H1 (cell line): Measurements from ENCODE around the gene MROH8. TPM values are rescaled to one million over a fixed set of nuclear protein-coding genes. Genes with fewer than 3 reads are reported as not detected.

Source experiments
- CTCF ChIA-PET: fragments of 300-600 bp; sonication (Branson Sonifier 250); formaldehyde crosslinking; loops from one replicate; lab custom pipeline; 2021; ENCODE audit not compliant: partially characterized antibody; lab: Charles Lee
- POLR2A ChIA-PET: fragments of 300-600 bp; sonication (Branson Sonifier 250); formaldehyde crosslinking; loops from one replicate; lab custom pipeline; 2021; ENCODE audit warnings: inconsistent platforms; ENCODE audit not compliant: partially characterized antibody; lab: Charles Lee
- DNase-seq, 2 experiments: peaks; one replicate each; pipeline versions ENCODE4 v3.0.0 to v3.0.0-alpha.2; 2010 to 2022; ENCODE audit warnings: low spot score in 2 of 2, low read depth in 1 of 2, mixed read lengths in 1 of 2
- FAIRE-seq: peaks from 2 replicates; lab custom pipeline; 2011; peaks lifted over from hg19 to GRCh38; lab: Jason Lieb, UNC
- H2AFZ ChIP-seq: 2 replicates; pipeline ENCODE4 v1.8.1; 2012; ENCODE audit warnings: low read length, inconsistent platforms
- H2AK5ac ChIP-seq: 2 replicates; pipeline ENCODE4 v1.6.1; 2013; ENCODE audit warnings: low read depth, low read length
- H2BK120ac ChIP-seq: replicated peaks from 2 replicates; pipeline ENCODE3; 2013; ENCODE audit warnings: low read depth, low read length, inconsistent platforms
- H2BK12ac ChIP-seq: 2 replicates; pipeline ENCODE4 v1.6.1; 2013; ENCODE audit warnings: low read depth, low read length
- H2BK15ac ChIP-seq: 2 replicates; pipeline ENCODE4 v1.6.1; 2013; ENCODE audit warnings: low read length
- H2BK20ac ChIP-seq: 2 replicates; pipeline ENCODE4 v1.6.1; 2013; ENCODE audit warnings: low read length
- H2BK5ac ChIP-seq: 2 replicates; pipeline ENCODE4 v1.6.1; 2013; ENCODE audit warnings: low read depth, low read length
- H3K14ac ChIP-seq: 2 replicates; pipeline ENCODE4 v1.6.1; 2013; ENCODE audit warnings: inconsistent platforms; ENCODE audit not compliant: insufficient read length
- H3K18ac ChIP-seq: 2 replicates; pipeline ENCODE4 v1.6.1; 2013; ENCODE audit warnings: low read length; ENCODE audit errors: extremely low read depth
- H3K23ac ChIP-seq: 2 replicates; pipeline ENCODE4 v1.6.1; 2013; ENCODE audit warnings: inconsistent platforms; ENCODE audit not compliant: insufficient read length
- H3K23me2 ChIP-seq: 2 replicates; pipeline ENCODE4 v1.6.1; 2013; ENCODE audit warnings: low read depth, low read length
- H3K27ac ChIP-seq: 2 replicates; pipeline ENCODE4 v1.6.1; 2011; ENCODE audit warnings: low read depth, low read length, inconsistent platforms
- H3K27me3 ChIP-seq, 4 experiments: replicated peaks in 1 of 4; 1 replicate in 1 of 4; 2 replicates in 3 of 4; pipeline versions ENCODE4 v1.6.1 to v1.8.1; 2011 to 2013; ENCODE audit warnings: low read length in 3 of 4, mild to moderate bottlenecking in 3 of 4, inconsistent platforms in 2 of 4, mixed read lengths in 2 of 4, moderate library complexity in 1 of 4; ENCODE audit not compliant: control insufficient read depth in 3 of 4, insufficient read depth in 3 of 4; ENCODE audit errors: extremely low read depth in 1 of 4
- H3K36me3 ChIP-seq, 4 experiments: 2 replicates each; pipeline versions ENCODE4 v1.6.1 to v1.8.1; 2011 to 2013; ENCODE audit warnings: mild to moderate bottlenecking in 4 of 4, low read length in 3 of 4, moderate library complexity in 2 of 4, control low read depth in 1 of 4, inconsistent platforms in 1 of 4; ENCODE audit not compliant: insufficient read depth in 4 of 4, control insufficient read depth in 2 of 4
- H3K4ac ChIP-seq: replicated peaks from 2 replicates; pipeline ENCODE3; 2013; ENCODE audit warnings: low read length, low read depth, mixed read lengths, inconsistent platforms; ENCODE audit not compliant: insufficient read length
- H3K4me1 ChIP-seq, 4 experiments: replicated peaks in 1 of 4; 1 replicate in 1 of 4; 2 replicates in 3 of 4; pipeline versions ENCODE4 v1.6.1 to v1.8.1; 2011 to 2013; ENCODE audit warnings: low read length in 3 of 4, inconsistent platforms in 2 of 4, mixed read lengths in 1 of 4; ENCODE audit not compliant: insufficient read depth in 4 of 4, control insufficient read depth in 3 of 4
- H3K4me2 ChIP-seq, 2 experiments: 2 replicates each; pipeline versions ENCODE4 v1.6.1 to v1.8.1; 2011 to 2013; ENCODE audit warnings: low read depth in 2 of 2, low read length in 2 of 2, control low read depth in 1 of 2, inconsistent platforms in 1 of 2, mild to moderate bottlenecking in 1 of 2; ENCODE audit not compliant: insufficient read depth in 1 of 2
- H3K4me3 ChIP-seq, 4 experiments: fragments of 200-600, 300-600 bp in 1 of 4; sonication (generic), shearing (Covaris generic), sonication (Bioruptor Twin) in 1 of 4; 2 replicates each; pipeline versions ENCODE4 v1.5.1 to v1.8.1; 2011 to 2016; ENCODE audit warnings: low read length in 4 of 4, low read depth in 3 of 4, control low read depth in 2 of 4, inconsistent platforms in 2 of 4, mild to moderate bottlenecking in 2 of 4, mixed read lengths in 1 of 4, moderate library complexity in 1 of 4; ENCODE audit not compliant: insufficient read depth in 2 of 4; ENCODE audit errors: extremely low read depth in 1 of 4
- H3K56ac ChIP-seq: replicated peaks from 2 replicates; pipeline ENCODE3; 2013; ENCODE audit warnings: low read depth, mild to moderate bottlenecking, mixed read lengths, low read length, inconsistent platforms; ENCODE audit not compliant: insufficient read length
- H3K79me1 ChIP-seq: 2 replicates; pipeline ENCODE4 v1.6.1; 2013; ENCODE audit warnings: low read depth, low read length, control low read depth
- H3K79me2 ChIP-seq, 2 experiments: 2 replicates each; pipeline versions ENCODE4 v1.6.1 to v1.8.1; 2012 to 2013; ENCODE audit warnings: low read length in 2 of 2, mild to moderate bottlenecking in 2 of 2, inconsistent platforms in 1 of 2; ENCODE audit not compliant: insufficient read depth in 2 of 2, control insufficient read depth in 1 of 2
- H3K9ac ChIP-seq, 4 experiments: replicated peaks in 1 of 4; 1 replicate in 1 of 4; 2 replicates in 3 of 4; pipeline versions ENCODE4 v1.6.1 to v1.8.1; 2011 to 2013; ENCODE audit warnings: low read depth in 3 of 4, low read length in 3 of 4, control low read depth in 2 of 4, mild to moderate bottlenecking in 2 of 4, moderate library complexity in 2 of 4, inconsistent platforms in 1 of 4; ENCODE audit errors: extremely low read depth in 1 of 4
- H3K9me3 ChIP-seq, 2 experiments: 2 replicates each; pipeline versions ENCODE4 v1.6.1 to v1.8.1; 2012 to 2013; ENCODE audit warnings: mild to moderate bottlenecking in 2 of 2, moderate library complexity in 2 of 2, control low read depth in 1 of 2, inconsistent platforms in 1 of 2, low read depth in 1 of 2, low read length in 1 of 2, mixed read lengths in 1 of 2; ENCODE audit not compliant: insufficient read depth in 2 of 2
- H4K20me1 ChIP-seq, 2 experiments: replicated peaks in 1 of 2; 2 replicates each; pipeline versions ENCODE3 to v1.8.1; 2011 to 2013; ENCODE audit warnings: inconsistent platforms in 2 of 2, low read length in 2 of 2, mild to moderate bottlenecking in 1 of 2; ENCODE audit not compliant: insufficient read depth in 2 of 2, control insufficient read depth in 1 of 2
- H4K5ac ChIP-seq: 2 replicates; pipeline ENCODE4 v1.6.1; 2013; ENCODE audit warnings: low read length, low read depth, mixed read lengths, inconsistent platforms; ENCODE audit not compliant: insufficient read length
- H4K8ac ChIP-seq: 2 replicates; pipeline ENCODE4 v1.8.0; 2013; ENCODE audit warnings: mild to moderate bottlenecking, moderate library complexity, low read length, inconsistent platforms; ENCODE audit not compliant: insufficient read depth; ENCODE audit errors: extremely low read depth
- H4K91ac ChIP-seq: replicated peaks from 2 replicates; pipeline ENCODE3; 2013; ENCODE audit warnings: low read length, mixed read lengths, inconsistent platforms; ENCODE audit not compliant: insufficient read length
- CHD2 ChIP-seq: IDR thresholded peaks from 2 replicates; pipeline ENCODE4 v1.6.1; 2012; ENCODE audit warnings: low read length, improper control_type of control experiment
- CREB1 ChIP-seq: IDR thresholded peaks from 2 replicates; pipeline ENCODE4 v1.6.1; 2012; ENCODE audit warnings: inconsistent platforms
- CTCF ChIP-seq, 3 experiments: IDR thresholded peaks; 1 replicate in 2 of 3; 2 replicates in 1 of 3; pipeline versions ENCODE4 v1.5.1 to v1.6.1; 2011; ENCODE audit warnings: low read length in 3 of 3, mild to moderate bottlenecking in 3 of 3, inconsistent platforms in 2 of 3, low read depth in 1 of 3, moderate library complexity in 1 of 3; ENCODE audit not compliant: insufficient read depth in 1 of 3; ENCODE audit errors: control extremely low read depth in 1 of 3
- FOSL1 ChIP-seq: IDR thresholded peaks from 2 replicates; pipeline ENCODE4 v1.6.1; 2011; ENCODE audit warnings: mild to moderate bottlenecking, low read depth, low read length, moderate library complexity; ENCODE audit not compliant: insufficient read depth
- GTF2F1 ChIP-seq: IDR thresholded peaks from 2 replicates; pipeline ENCODE4 v1.6.1; 2012; ENCODE audit warnings: low read depth, low read length, improper control_type of control experiment, borderline replicate concordance
- JUND ChIP-seq: IDR thresholded peaks from 2 replicates; pipeline ENCODE4 v1.6.1; 2011; ENCODE audit warnings: mild to moderate bottlenecking, improper control_type of control experiment, low read length
- KDM5A ChIP-seq: fragments of 200-600 bp; IDR thresholded peaks from 2 replicates; pipeline ENCODE4 v1.7.1; 2012; ENCODE audit warnings: mild to moderate bottlenecking, low read length, inconsistent platforms, mixed read lengths
- NANOG ChIP-seq: IDR thresholded peaks from 2 replicates; pipeline ENCODE4 v1.6.1; 2011; ENCODE audit warnings: low read length, low read depth, mild to moderate bottlenecking, inconsistent platforms; ENCODE audit not compliant: insufficient read depth, poor library complexity, severe bottlenecking
- NRF1 ChIP-seq: IDR thresholded peaks from 2 replicates; pipeline ENCODE4 v1.6.1; 2011; ENCODE audit warnings: mild to moderate bottlenecking, low read depth, low read length, improper control_type of control experiment
- RFX5 ChIP-seq: IDR thresholded peaks from 2 replicates; pipeline ENCODE4 v1.6.1; 2011; ENCODE audit warnings: low read depth, low read length, improper control_type of control experiment, borderline replicate concordance
- SAP30 ChIP-seq: fragments of 300-600 bp; sonication (generic); IDR thresholded peaks from 2 replicates; pipeline ENCODE4 v1.7.1; 2012; ENCODE audit warnings: low read length, moderate library complexity, mild to moderate bottlenecking, inconsistent platforms; ENCODE audit not compliant: insufficient read depth, insufficient replicate concordance
- TAF7 ChIP-seq: optimal IDR thresholded peaks from 2 replicates; pipeline ENCODE3; 2011; ENCODE audit warnings: low read depth, mild to moderate bottlenecking, inconsistent platforms, low read length, moderate library complexity, borderline replicate concordance
- WGBS, 2 experiments: shearing (Covaris generic) in 1 of 2; methylation state at CpG; one replicate each; pipeline versions ENCODE4 v1.1.6 to v1.1.7; 2013 to 2015; ENCODE audit warnings: low lambda C conversion rate in 2 of 2, mixed read lengths in 2 of 2, inconsistent platforms in 1 of 2, low coverage in 1 of 2, missing lambda C conversion rate in 1 of 2; ENCODE audit not compliant: insufficient replicate concordance in 2 of 2, insufficient coverage in 1 of 2, insufficient read length in 1 of 2; ENCODE audit errors: extremely low coverage in 1 of 2, missing lambda C conversion rate in 1 of 2; 5-methylcytosine and 5-hydroxymethylcytosine counted together
- polyA plus RNA-seq, 7 experiments: library from polyadenylated mRNA; depleted of rRNA in 3 of 7; stranded (reverse) in 5 of 7; unstranded in 2 of 7; fragments of >200 nt in 5 of 7; fragments of 200-250 nt in 2 of 7; gene quantifications; 1 replicate in 5 of 7; 2 replicates in 1 of 7; 4 replicates in 1 of 7; pipeline versions ENCODE4 v1.2.1 to v1.2.3, GENCODE V29; 2011 to 2013; ENCODE audit warnings: missing spikeins in 2 of 7, mixed read lengths in 2 of 7
- total RNA-seq: library from RNA; stranded (reverse); fragmentation: NEBNext Ultra II Directional; extraction: Animal tissue kit (Norgen Biotek cat#: 25700); gene quantifications from 2 replicates; pipeline ENCODE4 v1.2.1, GENCODE V29; 2021

The MROH8 gene
- total and polyA plus RNA-seq, 2 of the 8 experiments (the other 6 are each of a cell fraction or from before 2014, with no cell fraction given) = 0.50 to 0.86 TPM

GRCh38 chr20:37205130-37205529, 25.8 kb upstream of the MROH8 start:
- H2BK15ac ChIP-seq = no peak overlapping the region
- TF ChIP-seq CREB1 (no peak), KDM5A (no peak), TAF7 (no peak), RFX5 (no peak), NRF1 (no peak), JUND (no peak), NANOG (no peak), SAP30 (no peak), CHD2 (no peak), FOSL1 (no peak), CTCF (IDR thresholded peaks at IDR 0.05; ENCODE audit: control extremely low read depth in 1 of 3, insufficient read depth in 1 of 3, low read depth in 1 of 3, low read length in 3 of 3) (no peak), GTF2F1 (no peak)

More at GRCh38 chr20:37205130-37205529, 25.8 kb upstream of the MROH8 start:
- H3K18ac ChIP-seq = no peak overlapping the region
- H4K20me1 ChIP-seq = peaks cover 0 to 4% of the 10 kb centered on the region in 2 experiments
- H3K27ac ChIP-seq = no peak overlapping the region
- no peak overlapping the region for H3K4me3 ChIP-seq
- H3K4me2 ChIP-seq = no peak overlapping the region
- WGBS, 2 experiments = 86% methylated on average over 6 of the region's 6 CpGs; no CpG with 5 or more reads in 1 of the 2 experiments
- no peak overlapping the region for H2AFZ ChIP-seq
- CTCF ChIA-PET = interaction anchor here (1.0 to 3.1 kb wide), 4 partner anchors 9 to 37 kb away, joined by 3 to 18 read pairs (median 10); no protein-coding TSS in a partner anchor
- POLR2A ChIA-PET = no interaction called here
- DNase-seq = no peak
- H2BK20ac ChIP-seq = no peak overlapping the region
- H4K8ac ChIP-seq = no peak overlapping the region
- no peak overlapping the region for H3K9ac ChIP-seq
- no peaks in the 10 kb centered on the region for H3K9me3 ChIP-seq
- peaks cover 0 to 11% of the 10 kb centered on the region in 2 experiments; a peak in 2 of 4 replicates for H3K79me2 ChIP-seq
- H2AK5ac ChIP-seq = no peak overlapping the region
- H2BK120ac ChIP-seq = no peak overlapping the region
- no peaks in the 10 kb centered on the region for H3K23me2 ChIP-seq
- no peak for FAIRE-seq
- H3K14ac ChIP-seq = no peak overlapping the region
- H3K4me1 ChIP-seq = no peaks in the 10 kb centered on the region
- peaks cover 12% of the 10 kb centered on the region for H3K79me1 ChIP-seq
- no peak overlapping the region for H3K56ac ChIP-seq
- no peak overlapping the region for H2BK5ac ChIP-seq
- H4K5ac ChIP-seq = no peak overlapping the region
- H2BK12ac ChIP-seq = no peak overlapping the region
- no peak overlapping the region for H3K23ac ChIP-seq
- no peak overlapping the region for H3K4ac ChIP-seq
- H4K91ac ChIP-seq = no peak overlapping the region
- H3K27me3 ChIP-seq = no peaks in the 10 kb centered on the region
- H3K36me3 ChIP-seq = peaks cover 44 to 84% (median 64%) of the 10 kb centered on the region in 4 experiments
